Large intestine (tissue), 3 donors: ENCODE results near the gene KIAA1614. TPM values are rescaled to one million over a fixed set of nuclear protein-coding genes. Genes with fewer than 3 reads are reported as not detected.

ENCODE experiments used
- DNase-seq, 2 donors: peaks; one replicate each; pipeline versions ENCODE4 v3.0.0 to v3.0.0-alpha.2; 2013
- H3K27ac ChIP-seq: one replicate; pipeline ENCODE4 v1.5.1; 2013; ENCODE audit warnings: low read length
- H3K27me3 ChIP-seq: 2 replicates; pipeline ENCODE4 v1.6.1; 2013; ENCODE audit warnings: low read length; ENCODE audit not compliant: control insufficient read depth, insufficient read depth
- H3K36me3 ChIP-seq: 2 replicates; pipeline ENCODE4 v1.6.1; 2013; ENCODE audit warnings: low read length; ENCODE audit not compliant: control insufficient read depth, insufficient read depth
- H3K4me1 ChIP-seq: one replicate; pipeline ENCODE4 v1.6.1; 2013; ENCODE audit warnings: low read length; ENCODE audit not compliant: control insufficient read depth, insufficient read depth
- H3K4me3 ChIP-seq: one replicate; pipeline ENCODE4 v1.5.1; 2013; ENCODE audit warnings: low read length
- H3K9me3 ChIP-seq: one replicate; pipeline ENCODE4 v1.6.1; 2013; ENCODE audit warnings: mild to moderate bottlenecking, low read depth, low read length, moderate library complexity; ENCODE audit not compliant: control insufficient read depth
- WGBS: methylation state at CpG from one replicate; pipeline ENCODE4 v1.1.5; 2013; ENCODE audit warnings: low lambda C conversion rate; ENCODE audit not compliant: insufficient coverage; 5-methylcytosine and 5-hydroxymethylcytosine counted together
- polyA plus RNA-seq: library from polyadenylated mRNA; unstranded; fragments of 120-200 nt; gene quantifications from one replicate; pipeline ENCODE4 v1.2.1, GENCODE V29; 2013

KIAA1614 gene
- polyA plus RNA-seq, 1 donor = 2.1 TPM

- H3K9me3 ChIP-seq = no peaks in the 10 kb centered on the region
- no peak overlapping the region for H3K27ac ChIP-seq
- H3K36me3 ChIP-seq = no peaks in the 10 kb centered on the region
- no peak overlapping the region for H3K4me3 ChIP-seq
- H3K4me1 ChIP-seq = no peaks in the 10 kb centered on the region
- WGBS = no CpG with 5 or more reads among the region's 12 CpGs
- no peak for DNase-seq
- peaks cover 12% of the 10 kb centered on the region for H3K27me3 ChIP-seq
These were observed 4.8 kb downstream of the KIAA1614 start for GRCh38 chr1:180917306-180918065.

GRCh38 chr1:180918519-180918918 is 5.8 kb downstream of the KIAA1614 start:
- no peak for DNase-seq
- Histone ChIP-seq H3K4me1 (peaks cover 8% of the 10 kb centered on the region), H3K27ac (no peak overlapping the region), H3K36me3 (no peaks in the 10 kb centered on the region), H3K4me3 (no peak overlapping the region), H3K9me3 (no peaks in the 10 kb centered on the region), H3K27me3 (peaks cover 6% of the 10 kb centered on the region)
- WGBS = no CpG with 5 or more reads among the region's 10 CpGs

GRCh38 chr1:180919183-180919700 is 6.5 kb downstream of the KIAA1614 start:
- no CpG with 5 or more reads among the region's 9 CpGs for WGBS
- Histone ChIP-seq H3K9me3 (no peaks in the 10 kb centered on the region), H3K27ac (no peak overlapping the region), H3K4me1 (peaks cover 8% of the 10 kb centered on the region), H3K27me3 (peaks cover under 1% of the 10 kb centered on the region), H3K36me3 (no peaks in the 10 kb centered on the region), H3K4me3 (no peak overlapping the region)
- no peak for DNase-seq

GRCh38 chr1:180920193-180920592 is 7.5 kb downstream of the KIAA1614 start:
- no peak overlapping the region for H3K27ac ChIP-seq
- H3K4me3 ChIP-seq = no peak overlapping the region
- H3K36me3 ChIP-seq = no peaks in the 10 kb centered on the region
- H3K9me3 ChIP-seq = no peaks in the 10 kb centered on the region
- no CpG with 5 or more reads among the region's 7 CpGs for WGBS
- H3K4me1 ChIP-seq = peaks cover 8% of the 10 kb centered on the region
- no peaks in the 10 kb centered on the region for H3K27me3 ChIP-seq
- DNase-seq = no peak

- Histone ChIP-seq H3K27ac (no peak overlapping the region), H3K4me3 (no peak overlapping the region), H3K4me1 (peaks cover 12% of the 10 kb centered on the region), H3K27me3 (no peaks in the 10 kb centered on the region), H3K9me3 (no peaks in the 10 kb centered on the region), H3K36me3 (no peaks in the 10 kb centered on the region)
- DNase-seq = no peak
- 100% methylated on average over 1 of the region's 8 CpGs for WGBS
These were observed 8.0 kb downstream of the KIAA1614 start for GRCh38 chr1:180920702-180921101.

GRCh38 chr1:180921386-180921785 is 8.7 kb downstream of the KIAA1614 start:
- Histone ChIP-seq H3K27me3 (no peaks in the 10 kb centered on the region), H3K4me3 (no peak overlapping the region), H3K9me3 (no peaks in the 10 kb centered on the region), H3K27ac (no peak overlapping the region), H3K4me1 (peaks cover 19% of the 10 kb centered on the region), H3K36me3 (no peaks in the 10 kb centered on the region)
- no peak for DNase-seq
- no CpG with 5 or more reads among the region's 6 CpGs for WGBS

GRCh38 chr1:180921891-180922630 is 9.4 kb downstream of the KIAA1614 start:
- Histone ChIP-seq H3K27me3 (no peaks in the 10 kb centered on the region), H3K9me3 (no peaks in the 10 kb centered on the region), H3K36me3 (no peaks in the 10 kb centered on the region), H3K4me3 (no peak overlapping the region), H3K4me1 (peaks cover 26% of the 10 kb centered on the region), H3K27ac (no peak overlapping the region)
- no CpG with 5 or more reads among the region's 21 CpGs for WGBS
- no peak for DNase-seq

- Histone ChIP-seq H3K27ac (no peak overlapping the region), H3K36me3 (no peaks in the 10 kb centered on the region)
These were observed 9.9 kb downstream of the KIAA1614 start for GRCh38 chr1:180922631-180923015.

GRCh38 chr1:180923021-180923841 is 10.5 kb downstream of the KIAA1614 start:
- H3K4me3 ChIP-seq = no peak overlapping the region
- no peak overlapping the region for H3K27ac ChIP-seq
- WGBS = no CpG with 5 or more reads among the region's 13 CpGs
- peak in 1 of 2 donors; percentile 32 for DNase-seq
- H3K9me3 ChIP-seq = no peaks in the 10 kb centered on the region
- H3K27me3 ChIP-seq = no peaks in the 10 kb centered on the region
- peaks cover 32% of the 10 kb centered on the region for H3K4me1 ChIP-seq
- H3K36me3 ChIP-seq = no peaks in the 10 kb centered on the region

More at GRCh38 chr1:180922631-180923015, 9.9 kb downstream of the KIAA1614 start:
- H3K4me3 ChIP-seq = no peak overlapping the region
- peaks cover 31% of the 10 kb centered on the region for H3K4me1 ChIP-seq
- no peak for DNase-seq
- no peaks in the 10 kb centered on the region for H3K9me3 ChIP-seq
- no peaks in the 10 kb centered on the region for H3K27me3 ChIP-seq
- no CpG with 5 or more reads among the region's 8 CpGs for WGBS

- WGBS = no CpG with 5 or more reads among the region's 4 CpGs
- no peak overlapping the region for H3K4me3 ChIP-seq
- H3K9me3 ChIP-seq = no peaks in the 10 kb centered on the region
- no peak overlapping the region for H3K27ac ChIP-seq
- no peaks in the 10 kb centered on the region for H3K36me3 ChIP-seq
- H3K4me1 ChIP-seq = peaks cover 32% of the 10 kb centered on the region
- no peaks in the 10 kb centered on the region for H3K27me3 ChIP-seq
- DNase-seq = no peak
These were observed 11.2 kb downstream of the KIAA1614 start for GRCh38 chr1:180923887-180924286.
